Endothelial cell of umbilical vein (primary cell): ENCODE results near the gene PCDH9.

Experiments used
- CTCF ChIP-seq, 2 donors: IDR thresholded peaks; 1 replicate in 1 of 2; 2 replicates in 1 of 2; pipeline ENCODE4 v1.5.1; 2011; ENCODE audit warnings: low read length in 2 of 2, mild to moderate bottlenecking in 2 of 2, moderate library complexity in 2 of 2, control low read depth in 1 of 2, inconsistent platforms in 1 of 2, low read depth in 1 of 2; ENCODE audit not compliant: insufficient read depth in 1 of 2; ENCODE audit errors: extremely low read depth in 1 of 2
- EZH2 ChIP-seq: IDR thresholded peaks from 2 replicates; pipeline ENCODE4 v1.6.1; 2012; ENCODE audit warnings: borderline replicate concordance, low read depth, mild to moderate bottlenecking, moderate library complexity, low read length, inconsistent platforms; ENCODE audit not compliant: severe bottlenecking
- GATA2 ChIP-seq: IDR thresholded peaks from 2 replicates; pipeline ENCODE4 v1.7.0; 2011; ENCODE audit warnings: low read depth, mild to moderate bottlenecking, moderate library complexity, mixed read lengths, low read length; ENCODE audit not compliant: insufficient read length, insufficient read depth
- POLR2A ChIP-seq: IDR thresholded peaks from 2 replicates; pipeline ENCODE4 v1.6.1; 2012; ENCODE audit warnings: low read depth, mild to moderate bottlenecking, control low read depth, low read length
- POLR2AphosphoS5 ChIP-seq: IDR thresholded peaks from 2 replicates; pipeline ENCODE4 v1.6.1; 2012; ENCODE audit warnings: low read depth, mild to moderate bottlenecking, control low read depth, low read length, moderate library complexity; ENCODE audit not compliant: insufficient read depth

- TF ChIP-seq CTCF (IDR thresholded peaks at IDR 0.05; ENCODE audit: extremely low read depth in 1 of 2, insufficient read depth in 1 of 2, low read depth in 1 of 2, low read length in 2 of 2): no peak
- no peak for TF ChIP-seq POLR2A
- no peak for TF ChIP-seq EZH2
- TF ChIP-seq GATA2: no peak
- TF ChIP-seq POLR2AphosphoS5: no peak
These were observed 526.5 kb downstream of the PCDH9 start for GRCh38 chr13:66703597-66703996.
